Measurements from ENCODE around the gene MAP4K2. TPM values are rescaled to one million over a fixed set of nuclear protein-coding genes. Genes with fewer than 3 reads are reported as not detected.

MAP4K2 gene
- total RNA-seq, 4 donors from 2014 or later = 13.6 to 20.4 (median 15.3) TPM

DNA sequence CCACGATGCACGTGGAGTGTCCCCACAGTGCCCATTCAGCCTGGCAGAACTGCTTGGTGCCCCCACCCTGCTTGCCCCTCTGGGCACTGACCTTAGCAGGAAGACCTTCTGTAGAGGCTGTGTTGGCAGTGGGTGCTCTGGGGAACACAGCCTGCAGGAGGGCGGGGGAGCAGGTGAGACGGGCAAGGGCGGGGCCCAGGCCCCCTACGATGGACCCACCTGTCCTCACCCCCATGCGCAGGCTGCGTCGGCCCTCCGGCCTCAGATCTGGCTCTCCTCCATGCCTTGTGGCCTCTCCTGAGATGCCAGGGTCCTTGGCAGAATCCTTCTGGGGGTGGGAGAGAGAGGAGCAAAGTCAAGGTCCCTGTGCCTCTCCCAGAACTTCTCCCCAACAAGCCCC, 30.5 kb upstream of the MAP4K2 start:
- Histone ChIP-seq H3K36me3 (peaks cover 72% of the 10 kb centered on the region), H3K9me3 (no peaks in the 10 kb centered on the region), H3K4me3 (no peak overlapping the region), H3K27me3 (no peaks in the 10 kb centered on the region), H3K4me1 (peaks cover 25% of the 10 kb centered on the region), H3K27ac (no peak overlapping the region)
- 82% methylated on average over 9 of the region's 10 CpGs for WGBS
- DNase-seq (ENCODE audit: low spot score in 2 of 2) = no peak
- no peak for TF ChIP-seq POLR2AphosphoS5 (IDR thresholded peaks at IDR 0.05)
- TF ChIP-seq EP300 (IDR thresholded peaks at IDR 0.05) = no peak
- TF ChIP-seq, protein P1, sequence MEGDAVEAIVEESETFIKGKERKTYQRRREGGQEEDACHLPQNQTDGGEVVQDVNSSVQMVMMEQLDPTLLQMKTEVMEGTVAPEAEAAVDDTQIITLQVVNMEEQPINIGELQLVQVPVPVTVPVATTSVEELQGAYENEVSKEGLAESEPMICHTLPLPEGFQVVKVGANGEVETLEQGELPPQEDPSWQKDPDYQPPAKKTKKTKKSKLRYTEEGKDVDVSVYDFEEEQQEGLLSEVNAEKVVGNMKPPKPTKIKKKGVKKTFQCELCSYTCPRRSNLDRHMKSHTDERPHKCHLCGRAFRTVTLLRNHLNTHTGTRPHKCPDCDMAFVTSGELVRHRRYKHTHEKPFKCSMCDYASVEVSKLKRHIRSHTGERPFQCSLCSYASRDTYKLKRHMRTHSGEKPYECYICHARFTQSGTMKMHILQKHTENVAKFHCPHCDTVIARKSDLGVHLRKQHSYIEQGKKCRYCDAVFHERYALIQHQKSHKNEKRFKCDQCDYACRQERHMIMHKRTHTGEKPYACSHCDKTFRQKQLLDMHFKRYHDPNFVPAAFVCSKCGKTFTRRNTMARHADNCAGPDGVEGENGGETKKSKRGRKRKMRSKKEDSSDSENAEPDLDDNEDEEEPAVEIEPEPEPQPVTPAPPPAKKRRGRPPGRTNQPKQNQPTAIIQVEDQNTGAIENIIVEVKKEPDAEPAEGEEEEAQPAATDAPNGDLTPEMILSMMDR (IDR thresholded peaks at IDR 0.05) = no peak
- TF ChIP-seq POLR2A (IDR thresholded peaks at IDR 0.05) = no peak

DNA sequence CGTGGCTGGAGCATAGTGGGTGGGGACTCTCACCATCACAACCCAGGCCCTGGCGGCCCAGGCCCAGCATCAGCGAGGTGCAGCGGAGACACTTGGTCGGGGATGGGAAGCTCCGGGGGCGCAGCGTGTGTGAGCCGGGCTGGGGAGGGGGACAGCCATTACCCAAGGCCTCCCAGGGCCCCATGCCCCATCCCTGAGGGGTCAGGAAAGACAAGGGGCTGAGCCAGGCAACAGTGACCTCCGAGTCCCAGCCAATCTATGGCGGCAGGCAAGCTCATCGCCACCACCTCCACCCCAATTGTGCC, 30.1 kb upstream of the MAP4K2 start:
- Histone ChIP-seq H3K27me3 (no peaks in the 10 kb centered on the region), H3K36me3 (peaks cover 70% of the 10 kb centered on the region), H3K4me1 (peaks cover 25% of the 10 kb centered on the region), H3K9me3 (no peaks in the 10 kb centered on the region), H3K27ac (no peak overlapping the region), H3K4me3 (no peak overlapping the region)
- DNase-seq (ENCODE audit: low spot score in 2 of 2) = peak in 1 of 2 donors; percentile 62
- WGBS = 91% methylated on average over 10 of the region's 12 CpGs
- TF ChIP-seq EP300 (IDR thresholded peaks at IDR 0.05) (no peak), POLR2A (IDR thresholded peaks at IDR 0.05) (no peak), POLR2AphosphoS5 (IDR thresholded peaks at IDR 0.05) (no peak)
- TF ChIP-seq, protein P1 (IDR thresholded peaks at IDR 0.05) = no peak

DNA sequence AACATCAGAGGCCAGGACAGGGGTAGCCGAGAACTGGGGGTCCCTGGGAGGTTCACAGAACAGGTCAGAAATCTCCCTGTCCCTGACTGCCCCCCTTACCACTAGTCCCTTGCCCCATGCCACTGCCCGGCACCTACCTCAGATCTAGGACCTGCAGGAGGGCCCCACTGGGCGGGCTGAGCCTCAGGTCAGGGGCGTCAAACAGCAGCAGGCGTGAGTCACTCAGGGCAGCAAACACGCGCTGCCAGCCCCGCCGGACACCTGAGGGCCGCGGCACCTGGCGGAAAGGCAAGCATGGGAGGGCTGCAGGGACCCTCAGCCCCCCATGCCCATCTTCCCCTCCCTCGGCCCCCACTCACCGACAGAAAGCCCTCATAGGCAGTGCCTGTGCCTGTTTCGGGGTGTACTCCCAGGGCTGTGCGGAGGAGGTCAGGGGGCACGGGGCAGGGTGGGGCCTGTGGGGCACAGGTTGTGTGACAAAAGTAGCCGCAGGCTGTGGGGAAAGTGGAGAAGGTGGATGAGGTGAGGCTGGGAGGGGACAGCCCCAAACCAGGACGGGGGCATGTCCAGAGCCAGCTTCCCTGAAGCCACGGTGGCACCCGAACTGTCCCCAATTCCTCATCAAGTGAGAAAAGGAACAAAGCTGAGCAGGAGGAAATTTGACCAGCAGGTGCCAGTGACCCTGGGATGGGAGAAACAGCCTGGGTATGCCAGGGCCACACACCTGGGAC, 29.6 kb upstream of the MAP4K2 start:
- Histone ChIP-seq H3K36me3 (peaks cover 70% of the 10 kb centered on the region), H3K27ac (no peak overlapping the region), H3K27me3 (no peaks in the 10 kb centered on the region), H3K4me1 (peaks cover 25% of the 10 kb centered on the region), H3K9me3 (no peaks in the 10 kb centered on the region), H3K4me3 (no peak overlapping the region)
- DNase-seq (ENCODE audit: low spot score in 2 of 2) = no peak
- WGBS = 94% methylated on average over 10 of the region's 21 CpGs
- TF ChIP-seq EP300 (IDR thresholded peaks at IDR 0.05) (no peak), POLR2A (IDR thresholded peaks at IDR 0.05) (no peak), POLR2AphosphoS5 (IDR thresholded peaks at IDR 0.05) (no peak)
- TF ChIP-seq, protein P1 (IDR thresholded peaks at IDR 0.05) = no peak

DNA sequence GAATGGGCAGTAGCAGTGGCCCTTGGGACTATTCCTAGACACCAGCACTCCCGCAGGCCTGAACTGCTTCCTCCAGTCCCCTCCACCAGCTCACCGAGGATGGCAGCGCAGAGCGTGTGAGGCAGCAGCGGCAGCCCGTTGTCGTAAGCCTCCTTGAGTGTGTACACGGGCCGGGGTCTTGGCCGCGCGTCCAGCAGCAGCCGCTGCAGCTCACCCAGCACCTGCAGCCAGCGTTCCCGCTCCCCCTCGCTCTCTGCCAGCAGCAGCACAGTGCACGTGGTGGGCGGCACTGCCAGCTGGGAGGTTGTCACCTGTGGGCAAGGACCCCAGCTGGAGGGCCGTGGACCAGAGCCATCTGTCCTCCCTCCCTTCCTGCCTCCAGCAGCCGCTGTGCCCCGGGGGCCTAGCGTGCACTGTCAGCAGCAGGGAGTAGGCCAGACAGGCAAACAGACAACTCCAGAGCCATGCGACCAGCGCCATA, 28.4 kb upstream of the MAP4K2 start:
- no peak overlapping the region for H3K4me3 ChIP-seq
- no peak overlapping the region for H3K27ac ChIP-seq
- H3K27me3 ChIP-seq = no peaks in the 10 kb centered on the region
- peaks cover 18% of the 10 kb centered on the region for H3K4me1 ChIP-seq
- H3K9me3 ChIP-seq = no peaks in the 10 kb centered on the region
- 82% methylated on average over 10 of the region's 24 CpGs for whole genome bisulfite sequencing
- no peak for DNase-seq (ENCODE audit: low spot score in 2 of 2)
- H3K36me3 ChIP-seq = peaks cover 79% of the 10 kb centered on the region
- TF ChIP-seq POLR2A (IDR thresholded peaks at IDR 0.05) = no peak
- TF ChIP-seq, protein P1 (IDR thresholded peaks at IDR 0.05) = no peak
- TF ChIP-seq EP300 (IDR thresholded peaks at IDR 0.05) = no peak
- no peak for TF ChIP-seq POLR2AphosphoS5 (IDR thresholded peaks at IDR 0.05)

DNA sequence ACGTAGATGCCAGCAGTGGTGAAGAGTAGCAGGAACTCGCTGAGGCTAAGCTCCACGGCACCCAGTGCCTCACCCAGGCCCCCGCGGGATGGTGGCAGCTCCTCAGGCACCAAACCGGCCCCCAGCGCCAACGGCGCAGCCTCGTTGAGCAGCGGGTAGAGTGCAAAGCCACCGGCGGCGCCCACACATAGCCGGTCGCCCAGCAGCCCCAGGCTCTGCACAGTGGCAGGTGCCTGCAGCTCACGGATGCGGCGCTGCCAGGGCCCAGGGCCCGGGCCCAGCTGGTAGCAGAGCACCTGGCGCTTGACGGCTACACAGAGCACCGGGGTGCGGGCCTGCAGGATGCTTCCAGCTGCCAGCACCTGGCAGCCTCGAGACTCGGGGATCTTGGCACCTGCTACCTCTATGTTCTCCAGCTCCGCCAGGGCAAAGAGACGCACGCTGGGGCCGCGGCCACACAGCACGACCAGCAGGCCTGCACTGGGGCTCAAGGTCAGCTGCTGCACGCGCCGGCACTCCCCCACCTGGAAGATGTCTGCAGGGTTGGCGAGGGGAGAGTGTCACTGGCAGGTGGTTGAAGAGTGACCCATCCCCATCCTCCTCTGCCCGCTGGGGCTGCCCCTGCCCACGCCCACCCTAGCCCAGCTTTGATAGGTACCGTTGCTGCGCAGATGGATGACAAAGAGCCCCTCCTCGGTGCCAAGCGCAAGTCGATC, 26.7 kb upstream of the MAP4K2 start:
- Histone ChIP-seq H3K36me3 (peaks cover 83% of the 10 kb centered on the region), H3K27me3 (no peaks in the 10 kb centered on the region), H3K4me1 (peaks cover under 1% of the 10 kb centered on the region), H3K9me3 (no peaks in the 10 kb centered on the region), H3K4me3 (no peak overlapping the region), H3K27ac (no peak overlapping the region)
- TF ChIP-seq, protein P1 (IDR thresholded peaks at IDR 0.05) = no peak
- TF ChIP-seq POLR2A (IDR thresholded peaks at IDR 0.05) = no peak
- no peak for TF ChIP-seq EP300 (IDR thresholded peaks at IDR 0.05)
- TF ChIP-seq POLR2AphosphoS5 (IDR thresholded peaks at IDR 0.05) = no peak
- WGBS = 77% methylated on average over 10 of the region's 43 CpGs
- DNase-seq (ENCODE audit: low spot score in 2 of 2) = no peak

Data from suprapubic skin (tissue), 4 donors.